ENCODE measurements around the gene INPP4A.

GRCh38 chr2:98507891-98508708, 63.4 kb downstream of the INPP4A start:
- TF ChIP-seq, protein P1, sequence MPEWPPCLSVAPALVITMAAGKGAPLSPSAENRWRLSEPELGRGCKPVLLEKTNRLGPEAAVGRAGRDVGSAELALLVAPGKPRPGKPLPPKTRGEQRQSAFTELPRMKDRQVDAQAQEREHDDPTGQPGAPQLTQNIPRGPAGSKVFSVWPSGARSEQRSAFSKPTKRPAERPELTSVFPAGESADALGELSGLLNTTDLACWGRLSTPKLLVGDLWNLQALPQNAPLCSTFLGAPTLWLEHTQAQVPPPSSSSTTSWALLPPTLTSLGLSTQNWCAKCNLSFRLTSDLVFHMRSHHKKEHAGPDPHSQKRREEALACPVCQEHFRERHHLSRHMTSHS (tag by site-specific recombination; IDR thresholded peaks at IDR 0.05), result no peak
- TF ChIP-seq, protein P2, sequence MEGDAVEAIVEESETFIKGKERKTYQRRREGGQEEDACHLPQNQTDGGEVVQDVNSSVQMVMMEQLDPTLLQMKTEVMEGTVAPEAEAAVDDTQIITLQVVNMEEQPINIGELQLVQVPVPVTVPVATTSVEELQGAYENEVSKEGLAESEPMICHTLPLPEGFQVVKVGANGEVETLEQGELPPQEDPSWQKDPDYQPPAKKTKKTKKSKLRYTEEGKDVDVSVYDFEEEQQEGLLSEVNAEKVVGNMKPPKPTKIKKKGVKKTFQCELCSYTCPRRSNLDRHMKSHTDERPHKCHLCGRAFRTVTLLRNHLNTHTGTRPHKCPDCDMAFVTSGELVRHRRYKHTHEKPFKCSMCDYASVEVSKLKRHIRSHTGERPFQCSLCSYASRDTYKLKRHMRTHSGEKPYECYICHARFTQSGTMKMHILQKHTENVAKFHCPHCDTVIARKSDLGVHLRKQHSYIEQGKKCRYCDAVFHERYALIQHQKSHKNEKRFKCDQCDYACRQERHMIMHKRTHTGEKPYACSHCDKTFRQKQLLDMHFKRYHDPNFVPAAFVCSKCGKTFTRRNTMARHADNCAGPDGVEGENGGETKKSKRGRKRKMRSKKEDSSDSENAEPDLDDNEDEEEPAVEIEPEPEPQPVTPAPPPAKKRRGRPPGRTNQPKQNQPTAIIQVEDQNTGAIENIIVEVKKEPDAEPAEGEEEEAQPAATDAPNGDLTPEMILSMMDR (tag by site-specific recombination; IDR thresholded peaks at IDR 0.05), result no peak
- TF ChIP-seq IKZF3 (tag by site-specific recombination; IDR thresholded peaks at IDR 0.05) (no peak), GLIS2 (tag by site-specific recombination; IDR thresholded peaks at IDR 0.05) (no peak), BCL11A (tag by site-specific recombination; IDR thresholded peaks at IDR 0.05; ENCODE audit: low read depth) (no peak), AEBP2 (tag by site-specific recombination; IDR thresholded peaks at IDR 0.05; ENCODE audit: borderline replicate concordance) (no peak), ZNF274 (IDR thresholded peaks at IDR 0.05; ENCODE audit: low read length) (no peak), ZNF274 (tag by site-specific recombination; IDR thresholded peaks at IDR 0.05; ENCODE audit: borderline replicate concordance) (no peak), ZNF707 (tag by site-specific recombination; IDR thresholded peaks at IDR 0.05) (no peak), ZBTB20 (tag by site-specific recombination; IDR thresholded peaks at IDR 0.05) (no peak), ZNF660 (tag by site-specific recombination; IDR thresholded peaks at IDR 0.05) (no peak), RBAK (tag by site-specific recombination; IDR thresholded peaks at IDR 0.05) (no peak), ZNF324 (tag by site-specific recombination; IDR thresholded peaks at IDR 0.05) (no peak), REST (tag by site-specific recombination; IDR thresholded peaks at IDR 0.05) (no peak), ZNF362 (tag by site-specific recombination; IDR thresholded peaks at IDR 0.05) (no peak)

All from HEK293 (cell line).